ENCODE data around the gene SPAG6. TPM values are rescaled to one million over a fixed set of nuclear protein-coding genes. Genes with fewer than 3 reads are reported as not detected.
"Not testable (repeated sequence)": the region's sequence is repeated elsewhere in the genome, so short reads cannot be mapped to it uniquely, and the experiment has no call there.

The SPAG6 gene
- total RNA-seq, 2 donors from 2014 or later: not detected

DNA sequence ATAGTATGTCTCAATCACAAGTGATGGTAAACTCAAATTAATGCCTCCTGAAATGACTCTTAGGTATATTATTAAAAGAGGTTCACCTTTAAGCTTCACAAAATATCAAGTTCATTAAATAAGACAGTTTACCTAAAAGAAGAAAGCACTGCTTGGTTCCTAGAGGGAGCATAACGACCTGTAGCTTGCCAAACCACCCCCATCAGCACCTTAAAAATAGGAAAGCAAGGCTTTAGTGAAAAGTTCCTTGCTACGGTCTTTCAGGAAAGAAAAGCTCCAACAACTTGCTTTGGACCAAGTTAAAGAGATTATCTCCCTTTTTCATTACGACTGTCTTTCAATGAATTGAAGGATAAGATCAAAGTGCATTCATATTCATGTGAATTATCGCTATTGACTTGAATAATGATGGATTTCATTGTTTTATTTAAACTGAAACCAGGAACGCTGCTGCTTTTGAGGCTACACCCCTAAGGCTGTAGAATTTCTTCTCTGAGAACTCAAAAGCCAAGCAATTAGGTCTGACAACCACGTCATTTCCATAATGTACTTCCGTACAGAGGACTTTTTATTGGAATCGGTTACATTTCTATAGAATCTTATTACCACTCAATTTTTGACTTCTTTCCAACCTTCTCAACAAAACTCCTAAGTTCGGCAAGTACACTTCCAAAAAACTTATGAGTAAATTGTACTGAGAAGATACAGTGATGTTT lies 7.0 kb upstream of the SPAG6 start:
- no peak for ATAC-seq
- DNase-seq: no peak

DNA sequence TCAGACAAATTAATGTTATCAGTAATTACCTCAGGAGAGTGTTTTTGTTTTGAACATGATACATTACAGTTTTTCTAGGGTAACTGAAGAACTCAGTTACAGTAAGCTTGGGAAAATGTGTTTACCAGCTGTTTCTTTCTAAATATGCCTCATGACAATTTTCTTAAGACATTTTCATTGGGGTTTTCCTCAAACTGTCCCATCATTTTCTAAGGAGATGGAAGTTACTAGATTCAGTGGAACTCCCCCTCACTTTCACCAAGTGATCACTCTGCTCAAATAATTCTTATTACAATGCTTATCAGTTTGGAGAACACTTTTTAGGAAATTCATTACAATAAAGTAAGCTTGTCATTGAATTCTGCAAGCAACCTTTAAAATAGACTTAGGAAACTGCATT lies 6.4 kb upstream of the SPAG6 start:
- intact Hi-C loops (cut with DNase I): no loop called here
- no peak for ATAC-seq

More for the DNA sequence above, 7.0 kb upstream of the SPAG6 start:
- intact Hi-C loops (cut with DNase I): no loop called here

DNA sequence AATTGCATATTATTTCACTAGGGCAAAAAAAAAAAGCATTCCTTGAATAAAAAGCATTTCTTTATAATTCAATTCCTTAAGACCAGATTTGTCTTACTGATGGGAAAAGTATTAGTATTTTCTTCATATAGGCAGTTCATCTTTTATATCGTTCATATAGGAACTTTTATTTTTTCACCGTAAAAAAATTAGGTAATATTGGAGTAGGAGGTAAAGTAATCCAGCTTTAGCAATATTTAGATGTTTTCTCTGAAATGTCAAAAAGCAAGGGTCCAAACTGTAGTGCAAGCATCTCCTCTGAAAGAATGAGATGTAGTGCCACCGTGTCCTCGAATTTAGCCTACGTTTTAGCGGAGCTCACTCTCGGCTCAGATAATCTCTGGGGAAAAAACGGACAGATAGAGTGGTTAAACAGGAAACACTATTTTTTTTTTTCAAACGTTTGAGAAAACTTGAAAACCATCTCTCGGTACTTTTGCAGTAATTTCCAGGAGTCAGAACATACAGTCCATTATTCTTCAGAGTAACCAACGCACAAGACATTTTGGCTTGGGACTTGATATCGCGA lies 5.5 kb upstream of the SPAG6 start:
- no peak for ATAC-seq
- DNase-seq: no peak
- intact Hi-C loops (cut with DNase I): loop anchor here in 1 of 2 donors (10.0 kb wide), 1 partner anchor 95 kb away; no protein-coding TSS in a partner anchor

More for the DNA sequence above, 6.4 kb upstream of the SPAG6 start:
- no peak for DNase-seq

DNA sequence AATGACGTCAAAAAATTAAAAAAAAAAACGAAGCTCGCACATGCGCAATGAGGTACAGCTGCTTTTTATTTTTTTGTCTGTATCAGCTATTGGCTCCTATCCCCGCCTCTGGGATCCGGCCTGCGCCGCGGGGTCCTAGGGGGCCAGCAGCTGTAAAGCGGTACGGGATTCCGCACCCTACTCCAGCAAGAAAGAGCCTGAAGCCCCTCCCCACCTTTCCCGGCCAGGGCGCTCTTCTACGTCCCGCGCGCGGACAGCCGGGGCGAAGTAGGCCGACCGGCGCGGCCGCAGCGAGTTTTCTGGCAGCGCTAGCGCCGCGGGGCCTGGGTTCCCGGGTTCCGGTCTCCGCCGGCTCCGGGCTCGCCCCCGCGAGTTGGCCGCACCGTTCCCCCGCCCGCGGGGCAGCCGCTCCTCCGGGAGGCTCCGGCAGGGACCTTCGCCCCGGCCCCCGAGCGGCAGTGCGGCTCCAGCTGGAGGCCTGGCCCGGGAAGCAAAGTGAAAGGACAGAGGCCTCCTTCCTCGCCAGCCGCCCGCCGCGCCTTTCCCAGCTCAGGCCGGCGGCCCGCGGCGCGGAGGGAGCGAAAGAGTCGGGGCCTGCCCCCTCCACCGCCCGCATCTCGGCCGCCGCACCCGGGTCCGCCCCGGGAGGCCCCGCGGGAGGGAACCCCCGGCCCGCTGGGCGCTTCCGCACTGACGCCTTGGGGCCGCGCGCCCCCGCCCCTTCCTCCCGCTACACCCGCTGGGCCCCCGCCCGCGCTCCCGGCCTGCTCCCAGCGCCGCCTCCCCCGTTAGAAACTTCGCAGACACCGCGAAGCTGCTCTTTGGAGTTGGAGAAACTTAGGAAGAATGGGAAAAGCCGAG lies 4.7 kb upstream of the SPAG6 start:
- intact Hi-C loops (cut with DNase I): loop anchor here in 1 of 2 donors (10.0 kb wide), 1 partner anchor 94 kb away; no protein-coding TSS in a partner anchor
- ATAC-seq: peak; percentile 83 to 90
- peak; percentile 79 for DNase-seq

DNA sequence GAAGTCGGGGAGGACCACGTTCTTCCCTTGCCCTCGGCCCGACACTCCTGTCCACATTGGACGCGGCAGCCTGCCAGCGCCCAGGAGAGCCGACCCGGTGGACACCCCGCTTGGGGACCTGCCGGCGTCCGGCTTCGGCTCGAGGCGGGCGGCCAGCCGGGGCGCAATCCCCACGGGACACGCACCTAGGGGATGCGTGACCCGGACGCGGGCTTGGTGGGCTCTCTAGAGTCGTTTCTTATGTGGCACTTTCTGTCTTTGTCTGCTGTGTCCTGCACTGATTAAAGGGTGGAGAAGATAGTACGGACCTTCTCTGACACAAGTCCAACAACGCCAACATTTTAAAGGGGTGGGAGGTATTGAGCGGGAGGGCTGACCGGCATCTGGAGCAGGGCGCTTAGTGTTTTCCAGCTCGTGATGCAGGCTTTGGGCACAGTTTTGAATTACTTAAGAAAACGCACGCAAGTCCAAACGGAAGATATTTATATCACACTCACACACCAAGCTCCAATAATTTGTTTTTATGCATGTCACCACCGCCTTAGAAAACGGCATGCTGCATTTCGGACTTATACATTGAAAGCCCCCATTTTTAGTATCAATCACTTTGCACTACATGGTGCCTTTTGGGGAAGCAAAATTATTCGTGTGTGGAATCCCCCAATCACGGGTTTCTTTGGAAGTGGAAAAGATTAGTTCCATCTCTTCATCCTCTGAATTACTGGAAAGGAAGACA lies 3.9 kb upstream of the SPAG6 start:
- DNase-seq (no peak), ATAC-seq (peak in 1 of 2 donors; percentile 27)
- intact Hi-C loops (cut with DNase I): loop anchor here in 1 of 2 donors (10.0 kb wide), 1 partner anchor 93 kb away; no protein-coding TSS in a partner anchor

DNA sequence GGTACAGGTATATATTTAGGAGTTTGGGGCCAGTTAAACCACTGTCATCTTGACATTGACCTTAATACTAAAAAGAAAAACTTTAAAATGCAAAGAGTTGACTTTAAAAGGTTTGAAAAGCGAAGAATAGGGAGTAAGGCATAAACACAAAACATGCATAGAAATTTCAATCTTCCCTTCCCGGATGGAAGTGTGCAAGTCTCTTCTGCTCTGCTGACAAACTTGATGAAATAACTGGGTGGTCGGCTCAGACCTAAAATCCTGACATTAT lies 3.4 kb upstream of the SPAG6 start:
- ATAC-seq: no peak
- no peak for DNase-seq
- intact Hi-C loops (cut with DNase I): loop anchor here in 1 of 2 donors (10.0 kb wide), 1 partner anchor 93 kb away; no protein-coding TSS in a partner anchor

DNA sequence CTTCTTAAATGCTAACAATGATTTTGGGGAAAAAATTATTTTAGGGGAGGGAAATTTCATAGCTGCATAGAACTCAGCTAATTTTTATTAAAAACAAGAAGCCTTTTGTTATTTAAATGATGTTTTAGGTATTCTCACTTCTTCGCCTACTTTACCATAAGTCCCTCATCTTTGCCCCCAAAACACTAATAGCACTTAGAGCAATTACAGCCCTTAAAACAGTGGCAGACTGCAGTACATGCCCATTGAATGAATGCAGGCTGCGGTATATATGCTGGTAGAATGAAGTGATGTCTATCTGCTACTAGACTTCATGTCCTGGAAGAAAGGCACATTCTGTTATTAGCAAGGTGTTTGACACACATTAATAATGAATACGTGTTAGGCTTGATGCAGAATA lies 2.9 kb upstream of the SPAG6 start:
- DNase-seq: no peak
- ATAC-seq: no peak
- intact Hi-C loops (cut with DNase I): loop anchor here in 1 of 2 donors (10.0 kb wide), 1 partner anchor 92 kb away; no protein-coding TSS in a partner anchor

DNA sequence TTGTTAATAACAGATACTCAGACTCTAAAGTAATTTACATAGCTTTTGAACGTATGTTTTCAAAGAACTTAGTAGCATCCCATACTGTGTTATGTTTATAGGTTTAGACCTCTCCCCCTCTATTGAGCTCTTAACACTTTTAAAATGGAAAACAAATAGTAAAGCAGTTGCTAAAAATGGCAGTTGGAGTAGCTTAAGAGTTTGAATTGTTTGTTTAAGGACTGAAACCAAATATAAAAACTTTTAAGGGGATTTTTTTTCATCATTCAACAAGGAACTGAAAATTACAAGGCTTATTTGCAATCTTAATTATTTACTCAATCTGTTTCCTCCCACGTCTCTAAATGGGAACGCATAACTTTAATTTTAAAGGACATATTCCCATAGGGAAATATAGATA lies 1.6 kb upstream of the SPAG6 start:
- ATAC-seq: no peak
- intact Hi-C loops (cut with DNase I): loop anchor here in 1 of 2 donors (10.0 kb wide), 1 partner anchor 91 kb away; no protein-coding TSS in a partner anchor
- no peak for DNase-seq

DNA sequence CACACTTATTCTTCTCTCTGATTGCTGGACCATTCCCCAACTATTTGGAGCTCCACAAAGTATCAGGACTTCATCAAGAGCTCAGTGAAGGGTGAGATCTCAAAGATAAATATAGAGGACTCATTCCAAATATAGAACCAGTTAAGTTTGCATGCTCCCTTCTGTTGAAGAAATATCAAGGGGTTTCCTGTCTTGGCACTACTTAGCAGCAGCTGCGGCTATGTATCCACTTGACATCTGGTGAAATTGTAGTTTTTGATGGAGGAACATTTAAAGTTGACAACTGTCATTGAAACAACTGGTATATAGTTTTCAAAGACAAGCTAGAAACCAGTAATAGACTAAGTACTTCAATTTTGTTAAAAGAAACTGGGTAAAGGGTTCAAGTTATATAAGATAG lies 1.0 kb upstream of the SPAG6 start:
- intact Hi-C loops (cut with DNase I): loop anchor here in 1 of 2 donors (10.0 kb wide), 1 partner anchor 91 kb away; no protein-coding TSS in a partner anchor
- ATAC-seq (no peak), DNase-seq (no peak)

DNA sequence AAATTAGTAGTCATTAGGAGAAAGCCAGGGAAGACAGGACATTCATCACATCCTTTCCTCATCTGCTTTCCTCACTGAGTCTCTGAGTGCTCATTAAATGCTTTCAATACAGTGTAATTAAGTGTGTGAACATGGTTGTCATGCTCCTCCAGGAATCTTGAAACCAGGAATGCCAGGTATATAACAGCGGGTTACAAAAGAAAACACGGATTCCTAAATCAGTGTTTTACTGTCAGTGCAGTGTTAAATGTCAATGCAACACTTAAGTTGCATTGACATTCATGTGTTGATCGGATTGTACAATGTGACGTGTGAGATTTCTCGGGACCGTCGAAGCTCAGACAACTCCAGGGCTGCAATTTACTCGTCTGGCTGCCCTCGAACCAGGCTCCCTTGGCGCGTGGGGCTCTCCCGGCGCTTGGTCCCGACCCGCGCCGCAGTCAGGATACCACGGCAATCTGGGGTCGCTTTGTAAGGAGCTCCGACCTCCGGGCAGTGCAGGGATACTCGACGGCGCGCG lies 455 bp upstream of the SPAG6 start:
- DNase-seq (no peak), ATAC-seq (no peak)
- intact Hi-C loops (cut with DNase I): loop anchor here in 1 of 2 donors (10.0 kb wide), 1 partner anchor 90 kb away; no protein-coding TSS in a partner anchor

DNA sequence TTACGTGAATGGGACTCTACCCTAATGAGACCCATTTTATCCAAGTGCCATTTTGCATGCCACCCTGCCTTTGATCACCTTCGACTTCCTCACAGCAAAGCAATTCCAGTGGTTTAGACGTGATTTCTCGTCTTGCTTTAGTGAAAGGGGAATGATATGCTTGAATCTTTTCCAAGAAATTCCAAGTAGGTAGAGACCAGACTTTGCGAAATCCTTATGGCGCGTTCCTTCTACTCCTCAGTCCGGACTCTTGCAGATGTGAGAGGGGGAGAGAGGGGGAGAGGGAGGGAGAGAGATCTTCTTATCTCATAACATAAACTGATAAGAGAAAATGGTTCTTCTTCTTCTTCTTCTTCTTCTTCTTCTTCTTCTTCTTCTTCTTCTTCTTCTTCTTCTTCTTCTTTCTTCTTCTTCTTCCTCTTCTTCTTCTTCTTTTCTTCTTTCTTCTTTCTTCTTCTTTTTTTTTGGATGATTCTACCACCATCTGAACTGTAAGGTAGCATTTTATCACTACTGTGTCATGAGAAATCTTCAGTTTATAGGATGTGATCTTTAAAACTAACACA lies 883 bp downstream of the SPAG6 start:
- DNase-seq (no peak), ATAC-seq (no peak)
- intact Hi-C loops (cut with DNase I): loop anchor here in 1 of 2 donors (10.0 kb wide), 1 partner anchor 89 kb away; no protein-coding TSS in a partner anchor

DNA sequence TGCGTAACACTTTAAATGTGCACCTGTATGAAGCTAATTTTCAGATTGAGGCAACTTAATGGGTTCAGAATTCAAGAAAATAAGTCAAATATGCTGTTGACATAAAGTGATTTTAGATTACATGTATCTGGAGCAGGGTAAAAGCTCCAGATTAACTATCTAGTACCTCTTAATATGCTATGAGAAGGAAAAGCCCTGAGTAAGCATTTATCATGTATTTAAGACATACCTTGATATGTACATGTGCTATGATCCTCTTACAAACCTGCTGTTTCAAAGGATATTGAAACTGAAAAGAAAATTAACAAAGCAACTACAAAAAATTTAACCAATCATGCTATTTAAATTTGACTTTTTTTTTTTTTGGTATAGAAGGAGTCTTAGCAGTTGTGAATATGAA lies 4.5 kb downstream of the SPAG6 start:
- DNase-seq (no peak), ATAC-seq (no peak)
- intact Hi-C loops (cut with DNase I): loop anchor here in 1 of 2 donors (10.0 kb wide), 1 partner anchor 85 kb away; no protein-coding TSS in a partner anchor

DNA sequence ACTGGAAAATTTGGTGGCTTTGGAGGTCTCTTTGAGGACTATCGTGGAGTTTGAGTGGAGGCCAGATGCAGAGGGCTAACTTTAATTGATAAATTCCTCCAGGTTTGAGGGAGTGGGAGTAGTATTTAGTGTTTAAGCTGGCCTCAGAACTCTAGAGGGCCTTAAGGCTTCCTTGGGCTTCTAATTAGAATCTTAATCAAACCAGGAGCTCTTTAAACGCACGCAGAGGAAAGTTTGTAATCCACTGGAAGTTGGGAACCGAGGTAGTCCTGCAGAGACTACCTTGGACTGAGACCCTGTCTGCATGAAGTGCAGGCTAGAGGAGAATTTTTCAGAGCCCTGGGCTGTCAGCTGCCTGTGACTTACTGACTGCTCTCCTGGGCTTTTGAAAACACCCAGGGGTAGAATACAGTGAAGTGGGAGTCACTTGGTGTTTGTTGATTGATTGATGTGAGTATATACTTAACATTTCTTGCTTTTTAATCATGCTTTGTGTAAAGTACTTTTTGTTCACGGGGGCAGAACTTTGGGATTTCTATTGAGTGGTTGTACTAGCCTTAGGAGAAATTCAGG lies 5.9 kb downstream of the SPAG6 start:
- DNase-seq: no peak
- no peak for ATAC-seq
- intact Hi-C loops (cut with DNase I): no loop called here

DNA sequence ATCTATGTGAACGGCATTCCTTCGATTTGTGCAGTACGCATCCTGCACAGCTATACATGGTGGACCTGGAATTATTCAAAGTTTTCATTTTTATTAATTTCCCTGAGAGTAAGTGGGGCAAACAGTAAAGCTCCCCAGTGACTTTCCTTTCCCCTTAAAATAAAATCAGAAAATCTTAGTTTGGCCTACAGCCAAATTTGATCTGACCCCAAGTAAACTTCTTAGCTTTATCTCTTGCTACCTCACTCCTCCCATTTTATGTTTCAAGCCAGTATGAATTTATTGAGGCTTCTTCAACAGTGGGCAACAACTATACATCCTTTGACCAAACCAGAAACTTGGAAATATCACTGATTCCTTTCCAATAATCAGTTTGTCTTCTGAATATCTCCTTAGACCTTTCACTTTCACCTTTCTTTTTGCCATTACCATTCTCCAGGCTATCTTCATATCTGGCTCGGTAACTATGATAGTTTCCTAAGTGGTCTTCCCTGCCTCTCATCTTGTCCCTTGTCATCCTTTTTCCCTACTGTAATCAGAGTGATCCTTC lies 11.1 kb downstream of the SPAG6 start:
- ATAC-seq: no peak
- intact Hi-C loops (cut with DNase I): no loop called here
- no peak for DNase-seq

DNA sequence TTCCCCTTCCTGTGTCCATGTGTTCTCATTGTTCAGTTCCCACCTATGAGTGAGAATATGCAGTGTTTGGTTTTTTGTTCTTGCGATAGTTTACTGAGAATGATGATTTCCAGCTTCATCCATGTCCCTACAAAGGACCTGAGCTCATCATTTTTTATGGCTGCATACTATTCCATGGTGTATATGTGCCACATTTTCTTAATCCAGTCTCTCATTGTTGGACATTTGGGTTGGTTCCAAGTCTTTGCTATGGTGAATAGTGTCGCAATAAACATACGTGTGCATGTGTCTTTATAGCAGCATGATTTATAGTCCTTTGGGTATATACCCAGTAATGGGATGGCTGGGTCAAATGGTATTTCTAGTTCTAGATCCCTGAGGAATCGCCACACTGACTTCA lies 12.5 kb downstream of the SPAG6 start:
- ATAC-seq; intact Hi-C loops (cut with DNase I); DNase-seq: not testable (repeated sequence)

DNA sequence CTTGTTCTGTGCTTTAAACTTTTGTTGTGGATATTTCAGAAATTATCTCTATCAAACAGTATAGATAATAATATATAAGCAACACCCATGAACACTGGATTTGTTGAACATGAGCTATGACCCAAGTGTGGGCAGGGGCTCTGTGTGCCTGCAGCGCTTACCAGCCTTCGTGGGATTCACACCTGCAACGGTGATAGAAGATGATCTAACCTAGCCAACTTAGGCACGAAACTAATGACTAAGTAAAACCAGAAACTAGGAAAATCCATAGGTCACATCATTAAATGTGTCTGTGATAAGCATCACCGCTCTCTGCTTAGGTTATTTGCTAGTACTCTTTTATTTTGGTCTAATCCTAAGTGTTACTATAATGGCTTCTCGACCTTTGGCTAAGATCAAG lies 18.0 kb downstream of the SPAG6 start:
- ATAC-seq (no peak), DNase-seq (no peak)
- intact Hi-C loops (cut with DNase I): no loop called here

DNA sequence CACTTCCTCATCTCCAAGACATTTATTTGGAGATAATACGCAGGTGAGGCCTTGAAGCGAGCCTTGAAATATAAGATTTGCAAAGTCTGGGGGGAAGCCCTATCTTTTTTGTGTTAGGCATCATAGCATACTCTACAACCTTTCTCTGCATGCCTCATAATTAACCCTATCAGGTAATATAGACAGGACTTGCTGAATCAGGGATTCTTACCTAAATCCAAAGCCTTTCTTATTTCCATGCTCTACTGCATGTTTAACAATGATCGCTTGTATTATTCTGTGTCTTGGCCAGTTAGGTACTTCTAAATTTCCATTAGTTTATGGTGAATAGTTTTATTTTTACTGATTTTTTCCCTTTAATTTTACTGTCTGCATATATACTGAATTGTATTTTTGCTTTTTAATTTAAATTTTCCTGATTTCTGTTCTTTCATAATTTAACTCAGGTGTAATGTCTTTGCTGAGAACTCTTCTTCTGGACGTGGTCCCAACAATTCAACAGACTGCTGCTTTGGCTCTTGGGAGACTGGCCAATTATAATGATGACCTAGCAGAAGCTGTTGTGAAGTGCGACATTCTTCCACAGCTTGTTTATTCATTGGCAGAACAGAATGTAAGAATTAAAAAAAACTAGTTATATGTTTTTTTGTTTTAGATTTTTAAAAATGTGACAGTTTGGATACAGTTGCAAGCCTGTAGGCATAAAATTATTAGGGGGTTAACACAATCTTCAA lies 19.3 kb downstream of the SPAG6 start:
- DNase-seq (no peak), ATAC-seq (no peak)
- intact Hi-C loops (cut with DNase I): no loop called here
